GM21390 (cell line): ENCODE results near the gene DAZAP1.

ENCODE experiments used
- ATAC-seq: cut with Tn5 transposase; IDR thresholded peaks from one replicate; pipeline ENCODE4 v1.9.1; 2021; ENCODE audit not compliant: unreplicated experiment

Gene DAZAP1

DNA sequence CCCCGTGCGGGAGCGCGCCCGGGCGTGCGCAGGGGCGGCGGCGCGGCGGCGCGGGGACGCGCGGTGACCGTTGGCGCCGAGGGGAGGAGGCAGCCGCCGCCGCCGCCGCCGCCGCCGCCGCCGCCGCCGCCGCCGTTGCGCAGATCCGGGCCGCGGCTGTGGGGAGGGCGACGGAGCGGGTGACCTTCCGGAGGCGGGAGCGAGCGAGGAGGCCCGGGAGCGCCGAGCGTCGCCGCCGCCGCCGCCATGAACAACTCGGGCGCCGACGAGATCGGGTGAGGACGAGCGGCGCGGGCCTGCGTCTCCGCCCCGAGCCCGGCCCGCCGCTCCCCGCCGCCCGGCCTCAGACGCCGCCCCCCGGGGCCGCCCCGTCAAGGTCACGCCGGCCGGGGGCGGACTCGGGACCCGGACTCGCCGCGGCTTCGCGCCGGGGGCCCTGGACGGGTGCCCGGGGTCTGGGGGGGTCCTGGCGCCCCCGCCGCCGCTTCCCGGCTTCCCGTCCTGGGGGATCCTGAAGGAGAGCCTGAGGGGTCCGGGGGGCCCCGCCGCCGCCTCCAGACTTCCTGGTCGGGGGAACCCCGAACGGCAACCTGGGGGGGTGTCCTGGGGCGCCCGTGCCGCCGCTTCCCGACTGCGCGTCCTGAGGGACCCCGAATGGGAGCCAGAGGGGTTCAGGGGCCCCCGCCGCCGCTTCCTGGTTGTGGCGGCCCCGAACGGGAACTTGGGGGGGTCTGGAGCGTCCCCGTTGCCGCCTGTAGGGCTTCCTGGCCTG, at the start of gene DAZAP1:
DAZAP1 (plus strand) TSS at position 59 of the 772 bp plus-strand sequence; CDS start at position 247, 188 bp downstream.
- peak; percentile 22 for ATAC-seq

DNA sequence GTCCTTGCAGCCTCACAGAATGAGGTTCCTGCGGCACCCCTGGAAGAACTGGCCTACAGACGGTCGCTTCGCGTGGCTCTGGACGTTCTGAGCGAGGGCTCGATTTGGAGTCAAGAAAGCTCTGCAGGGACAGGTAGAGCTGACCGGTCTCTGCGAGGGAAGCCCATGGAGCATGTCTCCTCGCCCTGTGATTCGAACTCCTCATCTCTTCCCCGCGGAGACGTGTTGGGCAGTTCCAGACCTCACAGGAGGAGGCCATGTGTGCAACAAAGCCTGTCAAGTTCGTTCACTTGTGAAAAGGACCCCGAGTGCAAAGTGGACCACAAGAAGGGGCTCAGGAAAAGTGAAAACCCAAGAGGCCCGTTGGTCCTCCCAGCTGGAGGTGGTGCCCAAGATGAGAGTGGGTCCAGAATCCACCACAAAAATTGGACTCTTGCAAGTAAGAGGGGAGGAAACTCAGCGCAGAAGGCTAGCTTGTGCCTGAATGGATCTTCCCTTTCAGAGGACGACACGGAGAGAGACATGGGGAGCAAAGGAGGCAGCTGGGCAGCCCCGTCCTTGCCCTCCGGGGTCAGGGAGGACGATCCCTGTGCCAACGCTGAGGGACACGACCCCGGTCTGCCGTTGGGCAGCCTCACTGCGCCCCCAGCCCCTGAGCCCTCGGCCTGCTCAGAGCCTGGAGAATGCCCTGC, 47.1 kb upstream of the DAZAP1 start:
- ATAC-seq = no peak

DNA sequence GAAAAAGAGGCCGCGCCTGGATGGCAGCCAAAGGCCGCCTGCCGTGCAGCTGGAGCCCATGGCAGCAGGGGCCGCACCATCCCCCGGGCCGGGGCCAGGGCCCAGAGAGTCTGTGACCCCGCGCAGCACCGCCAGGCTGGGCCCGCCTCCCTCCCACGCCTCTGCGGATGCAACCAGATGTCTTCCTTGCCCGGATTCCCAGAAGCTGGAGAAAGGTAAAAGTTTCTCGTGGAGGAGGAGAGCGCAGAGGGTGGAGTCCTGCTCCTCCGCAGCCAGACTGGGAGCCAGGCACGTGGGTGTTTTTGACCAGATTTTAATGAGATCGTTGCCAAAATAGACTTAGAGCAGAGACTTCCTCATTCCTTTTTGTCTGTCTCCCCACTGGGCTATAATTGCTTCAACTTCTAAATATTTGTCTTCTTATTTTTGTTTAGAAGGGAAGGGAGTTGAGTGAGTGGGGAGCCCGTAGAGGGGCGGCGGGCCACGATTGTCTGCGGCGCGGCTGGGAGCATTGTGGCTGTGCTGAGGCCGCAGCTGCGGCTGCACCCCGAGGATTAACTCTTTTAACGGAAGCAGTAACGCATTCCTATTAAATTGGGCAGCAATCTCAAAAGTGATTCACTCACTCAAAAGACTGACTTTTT, 46.4 kb upstream of the DAZAP1 start:
- ATAC-seq = no peak

DNA sequence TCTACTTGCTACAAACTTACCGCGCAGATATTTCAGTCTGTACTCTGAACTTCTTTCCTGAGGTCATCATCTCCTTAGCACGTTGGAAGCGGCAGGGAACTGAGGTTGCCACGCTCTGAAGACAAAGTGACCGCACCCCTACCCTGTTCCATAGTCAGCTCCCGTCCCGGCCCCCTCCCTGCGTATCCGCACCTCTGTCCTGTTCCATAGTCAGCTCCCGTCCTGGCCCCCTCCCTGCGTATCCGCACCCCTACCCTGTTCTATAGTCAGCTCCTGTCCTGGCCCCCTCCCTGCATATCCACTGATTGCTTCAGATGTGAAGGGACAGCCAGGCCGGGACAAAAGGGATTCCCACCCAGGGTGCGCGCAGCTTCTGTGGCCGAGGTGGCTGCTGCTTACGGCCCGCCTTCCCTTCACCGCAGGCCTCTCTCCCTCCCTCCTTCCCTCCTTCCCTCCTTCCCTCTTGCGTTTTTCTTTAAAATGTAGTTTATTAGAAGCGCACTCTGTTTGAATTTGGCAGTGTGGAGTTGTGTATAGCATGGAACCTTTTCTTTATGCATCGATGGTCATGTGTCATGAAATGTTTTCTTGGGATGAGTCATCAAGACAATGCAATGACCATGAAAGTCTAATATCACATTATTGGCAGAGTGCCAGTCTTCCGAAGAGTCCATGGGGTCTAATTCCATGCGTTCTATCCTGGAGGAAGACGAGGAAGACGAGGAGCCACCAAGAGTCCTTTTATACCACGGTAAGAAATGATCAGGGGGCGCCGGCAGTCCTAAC, 45.6 kb upstream of the DAZAP1 start:
- no peak for ATAC-seq

DNA sequence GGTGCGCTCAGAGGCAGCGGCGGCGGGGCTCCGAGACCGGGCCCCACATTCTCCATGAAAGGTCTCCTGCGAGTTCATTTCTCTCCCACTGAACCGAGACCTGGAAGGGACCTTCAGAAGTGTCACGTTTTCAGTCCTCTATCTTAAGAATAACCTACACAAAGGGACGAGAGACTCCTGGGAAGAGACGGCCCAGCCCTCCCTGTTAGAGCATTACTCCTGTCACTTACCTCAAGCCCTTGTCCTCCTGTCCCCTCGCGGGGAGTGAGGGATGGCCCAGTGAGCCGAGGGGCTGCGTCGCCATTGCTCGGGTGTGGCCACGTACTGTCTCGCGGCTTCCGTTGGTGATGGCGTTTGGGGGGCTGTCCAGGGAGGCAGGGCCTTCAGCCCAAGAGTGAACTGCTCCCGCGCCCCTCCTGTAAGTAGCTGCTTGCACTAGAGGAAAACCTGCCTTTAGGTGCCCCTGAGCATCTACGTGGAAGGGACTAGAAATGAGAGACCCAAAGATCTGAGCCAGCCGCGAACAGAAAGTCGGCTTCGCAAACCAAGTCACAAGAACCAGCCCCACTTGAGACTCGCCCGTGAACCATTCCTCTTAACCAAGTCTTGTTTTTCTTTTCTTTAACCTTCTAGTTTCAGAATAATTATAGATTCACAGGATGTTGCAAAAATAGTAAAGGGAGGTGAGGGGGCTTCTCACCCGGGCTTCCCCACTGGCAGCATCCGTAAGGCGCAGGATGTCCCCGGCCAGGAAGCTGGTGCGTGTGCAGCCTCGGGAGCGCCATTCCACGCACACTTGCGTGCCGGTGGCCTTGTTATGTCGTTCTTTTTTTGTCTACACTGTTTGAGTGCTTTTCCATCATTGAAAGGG, 44.8 kb upstream of the DAZAP1 start:
- no peak for ATAC-seq

DNA sequence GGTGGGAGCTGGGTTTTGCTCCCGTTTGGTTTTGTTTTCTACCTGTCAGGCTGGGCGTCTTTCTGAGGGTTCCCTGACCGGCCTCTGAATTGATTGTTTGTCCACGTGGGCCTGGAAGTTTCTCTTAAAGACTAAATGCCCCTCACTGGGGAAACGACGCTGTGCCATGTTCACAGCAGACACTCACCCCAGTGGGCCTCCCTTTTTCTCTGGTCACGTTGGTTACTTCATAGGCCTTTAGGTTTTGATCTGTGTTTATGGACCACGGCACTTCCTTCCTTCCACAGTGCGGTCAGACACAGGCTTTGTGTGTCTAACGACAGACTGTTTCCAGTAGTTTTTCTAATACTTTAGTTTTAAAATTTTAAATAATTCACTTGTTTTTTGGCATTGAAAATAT, 43.8 kb upstream of the DAZAP1 start:
- no peak for ATAC-seq

DNA sequence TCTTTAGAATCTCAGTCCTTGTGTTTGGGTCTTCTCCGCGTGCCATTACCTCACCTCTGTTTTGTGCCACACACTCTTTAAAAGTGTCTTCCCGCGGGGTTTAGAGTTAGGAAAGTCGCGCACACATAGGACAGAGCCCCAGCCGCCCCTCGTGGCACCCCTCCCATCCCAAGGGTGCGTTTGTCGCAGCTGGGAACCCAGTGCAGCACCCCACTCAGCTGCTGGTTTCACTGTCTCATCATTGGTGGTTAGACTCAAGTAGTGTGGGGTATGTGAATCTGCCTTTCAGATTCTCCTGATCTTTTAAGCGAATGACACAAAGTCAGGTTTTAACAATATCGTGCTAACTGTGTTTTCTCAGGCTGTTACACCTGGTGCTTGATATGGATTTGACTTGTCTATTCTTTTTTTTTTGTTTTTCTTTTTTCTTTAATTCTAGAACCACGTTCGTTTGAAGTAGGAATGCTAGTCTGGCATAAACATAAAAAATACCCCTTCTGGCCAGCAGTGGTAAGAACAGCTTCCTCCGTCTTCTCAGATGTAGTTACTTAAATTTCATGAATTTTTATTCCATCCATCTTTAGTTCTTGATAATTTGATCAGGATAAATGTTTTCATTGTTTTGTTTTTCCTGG, 43.2 kb upstream of the DAZAP1 start:
- no peak for ATAC-seq

DNA sequence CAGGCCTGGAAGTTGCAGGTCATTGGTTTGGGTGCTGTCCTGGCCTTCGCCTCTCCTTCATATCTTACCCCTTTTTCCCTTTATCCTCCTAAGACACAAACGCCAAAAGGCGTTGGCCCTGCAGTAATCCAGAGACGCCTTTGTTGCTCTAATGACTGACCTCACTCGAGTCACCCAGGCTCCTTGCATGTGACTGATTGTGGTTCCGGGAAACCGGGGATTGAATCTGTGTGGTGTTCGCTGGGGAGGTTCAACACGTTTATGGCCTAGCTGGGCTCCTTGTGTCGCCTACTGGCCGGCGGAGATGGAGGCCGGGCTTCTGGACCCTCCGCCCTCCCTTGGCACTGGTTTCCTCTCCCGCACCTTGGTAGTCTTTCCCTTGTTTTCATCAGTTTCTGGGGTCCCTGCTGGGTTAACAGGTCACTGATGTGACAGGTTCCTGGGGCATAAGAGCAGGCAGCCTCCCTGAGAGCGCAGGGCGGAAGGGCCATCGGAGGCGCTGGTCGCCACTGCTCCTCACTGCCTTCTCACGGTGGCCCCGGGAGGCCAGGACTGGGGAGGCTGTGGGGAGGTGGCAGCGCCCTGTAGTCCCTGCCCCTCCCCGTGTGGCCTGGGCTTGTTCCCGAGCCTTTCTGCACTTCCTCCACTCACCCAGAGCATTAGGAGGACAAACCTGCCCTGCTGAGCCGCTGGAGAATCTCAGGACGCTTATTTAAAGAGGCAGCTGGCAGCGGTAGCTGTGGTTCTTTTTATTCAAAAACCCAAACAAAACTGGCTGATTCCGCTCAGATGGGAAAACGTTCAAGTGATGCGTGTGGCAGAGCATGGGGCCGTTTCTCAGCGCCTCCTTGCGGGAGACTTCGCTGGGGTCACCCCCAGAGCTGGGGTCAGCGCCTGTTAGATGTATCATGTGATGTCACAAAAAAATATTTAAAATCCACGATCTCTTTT, 41.8 kb upstream of the DAZAP1 start:
- ATAC-seq = no peak

DNA sequence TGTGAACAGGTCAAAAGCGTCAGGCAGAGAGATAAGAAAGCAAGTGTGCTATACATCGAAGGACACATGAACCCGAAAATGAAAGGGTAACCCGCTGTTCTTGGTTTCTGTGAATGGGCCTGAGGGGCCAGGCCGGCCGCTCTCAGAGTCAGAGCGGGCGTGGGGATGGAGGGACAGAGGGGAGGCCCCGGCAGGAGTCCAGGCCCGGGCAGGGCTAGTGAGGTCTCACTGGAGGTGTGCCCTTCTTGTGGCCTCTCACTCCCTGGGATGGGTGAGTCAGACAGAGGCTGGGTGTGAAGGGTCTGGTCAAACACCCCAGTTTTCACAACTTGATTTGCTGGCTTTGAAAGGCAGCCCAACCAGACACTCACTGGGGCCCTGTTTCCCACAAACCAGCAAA, 41.1 kb upstream of the DAZAP1 start:
- ATAC-seq = no peak

DNA sequence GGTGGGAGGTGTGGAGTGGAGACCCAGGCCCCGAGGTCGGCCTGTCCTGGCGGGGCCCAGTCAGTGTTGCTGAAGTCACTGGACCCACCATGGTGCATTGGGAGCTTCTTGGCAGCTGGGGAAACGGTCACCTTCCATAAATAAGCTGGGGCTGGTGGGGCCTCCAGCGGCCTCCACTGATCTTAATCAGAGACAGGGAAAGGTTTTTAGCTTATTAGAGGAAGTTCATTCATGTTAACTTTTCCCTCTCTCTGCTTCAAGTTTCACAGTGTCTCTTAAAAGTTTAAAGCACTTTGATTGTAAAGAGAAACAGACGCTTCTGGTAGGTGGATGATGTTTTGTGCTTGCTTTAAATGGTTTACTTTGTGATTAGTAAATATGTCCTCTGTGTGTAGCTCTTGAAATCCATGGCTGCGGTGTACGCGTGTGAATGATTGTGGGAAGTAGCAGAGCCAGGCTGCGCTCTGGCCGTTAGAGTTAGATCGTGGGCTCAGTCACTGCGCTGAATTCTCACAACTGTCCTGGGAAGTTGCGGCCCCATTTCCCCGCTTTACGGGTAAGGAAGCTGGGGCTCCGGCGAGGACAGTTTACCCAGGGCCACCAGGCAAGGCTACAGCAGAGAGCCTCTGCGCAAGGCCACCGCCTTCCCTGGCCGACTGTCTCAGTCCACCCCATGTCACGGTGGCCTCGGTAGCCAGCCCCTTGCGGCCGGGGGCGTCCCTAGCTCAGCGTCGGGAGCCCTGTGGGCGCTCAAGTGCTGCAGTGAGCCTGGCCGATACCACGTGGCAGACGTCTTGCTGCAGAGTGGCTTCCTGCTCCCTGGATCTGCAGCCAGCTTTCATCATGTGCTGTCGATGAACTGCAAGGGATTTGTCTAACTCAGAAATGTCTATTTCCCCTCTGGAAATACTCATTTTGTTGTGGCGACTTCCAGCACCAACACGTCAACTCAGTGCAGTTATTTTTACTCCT, 40.2 kb upstream of the DAZAP1 start:
- ATAC-seq = no peak

DNA sequence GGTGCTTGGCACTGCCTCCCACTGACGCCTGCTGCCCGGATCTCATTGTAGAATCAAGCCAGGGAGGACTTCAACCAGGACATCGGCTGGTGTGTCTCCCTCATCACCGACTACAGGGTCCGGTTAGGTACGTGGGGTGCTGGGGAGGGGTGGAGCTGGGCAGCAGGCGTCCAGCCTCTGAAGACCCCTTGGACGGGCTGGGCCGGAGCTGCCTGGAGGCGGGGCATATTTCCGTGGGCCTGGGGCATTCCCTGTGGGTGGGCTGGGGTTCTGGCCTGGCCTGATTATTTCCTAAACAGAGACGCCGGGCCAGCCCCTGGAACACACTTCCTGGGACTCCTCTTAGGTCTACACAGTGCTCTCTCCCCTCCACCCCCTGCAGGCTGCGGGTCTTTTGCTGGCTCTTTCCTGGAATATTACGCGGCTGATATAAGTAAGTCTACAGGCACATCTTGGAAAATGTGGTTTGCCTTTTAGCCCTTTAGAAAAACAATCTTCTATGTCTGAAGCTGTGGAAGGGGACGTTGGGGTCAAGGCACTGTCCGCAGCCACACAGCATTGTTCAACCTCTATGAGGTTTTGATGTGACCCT, 38.1 kb upstream of the DAZAP1 start:
- no peak for ATAC-seq

DNA sequence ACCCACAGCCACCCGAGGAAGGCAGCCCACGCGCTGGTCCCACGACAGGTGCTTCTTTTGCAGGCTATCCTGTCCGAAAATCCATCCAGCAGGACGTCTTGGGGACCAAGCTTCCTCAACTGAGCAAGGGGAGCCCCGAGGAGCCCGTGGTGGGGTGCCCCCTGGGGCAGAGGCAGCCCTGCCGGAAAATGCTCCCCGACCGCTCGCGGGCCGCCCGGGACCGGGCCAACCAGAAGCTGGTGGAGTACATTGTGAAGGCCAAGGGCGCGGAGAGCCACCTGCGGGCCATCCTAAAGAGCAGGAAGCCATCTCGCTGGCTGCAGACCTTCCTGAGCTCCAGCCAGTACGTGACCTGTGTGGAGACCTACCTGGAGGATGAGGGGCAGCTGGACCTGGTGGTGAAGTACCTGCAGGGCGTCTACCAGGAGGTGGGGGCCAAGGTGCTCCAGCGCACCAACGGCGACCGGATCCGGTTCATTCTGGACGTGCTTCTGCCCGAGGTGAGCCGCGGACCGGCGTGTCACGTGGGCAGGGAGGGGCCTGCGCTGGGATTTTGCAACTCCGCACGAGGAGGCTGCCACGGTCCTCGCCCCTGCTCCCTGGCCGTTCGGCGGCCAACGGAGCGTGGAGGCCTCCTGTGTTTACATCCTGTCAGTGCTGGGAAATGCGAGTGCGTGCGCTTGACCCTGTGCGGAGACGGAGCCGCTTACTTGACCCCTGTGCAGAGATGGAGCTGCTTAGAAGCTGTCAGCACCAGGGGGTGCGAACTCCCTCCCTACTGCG, 36.6 kb upstream of the DAZAP1 start:
- ATAC-seq = no peak

DNA sequence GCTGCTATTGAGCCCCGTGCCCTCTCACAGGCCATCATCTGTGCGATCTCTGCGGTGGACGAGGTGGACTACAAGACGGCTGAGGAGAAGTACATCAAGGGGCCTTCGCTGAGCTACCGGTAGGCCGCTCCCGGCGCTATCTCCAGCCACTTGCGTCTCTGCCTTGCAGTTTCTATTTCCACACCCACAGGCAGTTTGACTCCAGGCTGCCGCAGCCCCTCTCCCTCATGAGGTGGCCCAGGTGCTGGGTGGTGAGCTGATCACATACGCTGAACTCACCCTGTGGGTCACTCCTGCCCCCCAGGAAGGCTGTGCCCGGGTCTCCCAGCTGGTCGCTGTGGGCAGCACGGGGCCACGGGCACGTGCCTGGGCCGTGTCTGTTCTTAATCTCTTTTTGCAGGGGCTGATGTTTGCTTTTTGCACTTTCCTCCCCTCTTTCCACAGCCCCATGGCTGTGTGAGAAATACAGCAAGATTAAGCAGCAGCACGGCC, 34.3 kb upstream of the DAZAP1 start:
- ATAC-seq = no peak

DNA sequence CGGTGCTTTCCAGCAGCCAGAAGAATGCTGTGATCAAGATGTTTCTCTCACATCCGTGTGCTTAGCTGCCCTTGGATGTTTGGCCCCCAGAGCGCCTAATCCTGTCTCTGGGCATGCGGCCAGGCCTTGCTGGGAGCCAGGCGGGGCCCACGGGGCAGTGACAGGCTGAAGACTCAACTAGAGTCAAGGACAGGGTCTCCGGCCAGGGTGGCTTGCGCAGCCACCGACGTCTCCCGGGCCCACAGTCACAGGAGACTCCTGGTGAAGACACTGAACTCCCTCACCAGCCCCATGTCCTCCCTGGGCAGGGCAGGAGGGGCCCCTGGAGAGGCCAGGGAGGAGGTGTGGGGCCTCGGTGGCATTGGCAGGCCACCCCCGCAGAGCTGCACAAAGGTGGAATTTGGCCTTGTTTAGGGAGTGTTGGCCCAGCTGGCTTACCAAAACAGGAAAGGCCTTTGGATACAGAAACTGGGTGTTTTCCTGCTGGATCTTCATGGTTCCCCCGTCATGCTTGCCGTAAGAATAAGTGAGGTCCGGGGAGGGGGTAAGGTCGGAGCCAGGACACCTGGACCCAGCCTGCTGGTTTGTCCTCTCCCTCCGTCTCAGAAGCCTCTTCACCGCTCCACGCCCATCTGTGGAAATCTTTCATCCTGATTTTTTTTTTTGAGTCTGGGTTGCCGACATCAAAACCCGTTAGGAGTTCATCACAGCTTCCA, 33.7 kb upstream of the DAZAP1 start:
- no peak for ATAC-seq

DNA sequence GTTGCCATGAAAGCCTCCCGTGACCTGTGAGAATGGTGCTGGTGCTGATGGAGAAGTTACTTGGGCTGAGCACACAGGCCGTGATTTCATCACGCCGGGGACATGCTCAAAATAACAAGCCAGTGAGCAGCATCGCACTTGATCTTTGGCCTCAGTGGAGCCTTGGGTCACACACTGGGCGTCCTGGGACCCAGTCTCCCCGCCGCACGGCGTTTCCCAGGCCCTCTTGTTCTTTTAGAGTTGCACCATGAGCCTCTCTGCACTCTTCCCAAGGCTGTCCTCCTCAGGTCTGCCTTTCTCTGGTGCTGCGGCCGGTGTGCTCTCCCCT, 33.2 kb upstream of the DAZAP1 start:
- ATAC-seq = no peak

DNA sequence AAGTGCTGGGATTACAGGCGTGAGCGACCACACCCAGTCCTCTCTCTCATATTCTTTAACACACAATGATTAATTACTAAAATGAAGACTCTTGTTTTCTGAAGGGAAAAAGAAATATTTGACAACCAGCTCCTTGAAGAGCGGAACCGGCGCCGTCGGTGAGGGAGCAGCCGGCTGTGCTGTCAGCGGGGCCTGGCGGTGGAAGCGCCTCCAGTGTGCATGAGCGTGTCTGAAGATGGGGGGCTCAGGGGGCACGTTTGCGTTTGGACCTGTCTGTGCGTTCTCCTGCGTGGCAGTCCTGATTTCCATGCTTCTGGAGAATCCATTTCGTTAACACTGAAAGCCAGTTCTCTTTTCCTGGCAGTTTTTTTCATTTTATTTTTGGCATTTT, 31.0 kb upstream of the DAZAP1 start:
- no peak for ATAC-seq
